Esophagus squamous epithelium (tissue), 4 donors: Measurements from ENCODE around the gene SEC61A1.

Source experiments
- POLR2A ChIP-seq, 4 donors: fragments of 450-650 bp; IDR thresholded peaks; one replicate each; pipeline ENCODE4 v1.6.1; 2017; ENCODE audit warnings: antibody characterized with exemption in 4 of 4, mild to moderate bottlenecking in 4 of 4, moderate library complexity in 3 of 4
- TF ChIP-seq, protein P1 (sequence below), 6 experiments: fragments of 450-650 bp in 4 of 6; fragments of 200-600 bp in 2 of 6; sonication (generic) in 2 of 6; IDR thresholded peaks; one replicate each; pipeline ENCODE4 v1.5.1; 2016 to 2019; ENCODE audit warnings: antibody characterized with exemption in 6 of 6, mild to moderate bottlenecking in 4 of 6, moderate library complexity in 4 of 6

DNA sequence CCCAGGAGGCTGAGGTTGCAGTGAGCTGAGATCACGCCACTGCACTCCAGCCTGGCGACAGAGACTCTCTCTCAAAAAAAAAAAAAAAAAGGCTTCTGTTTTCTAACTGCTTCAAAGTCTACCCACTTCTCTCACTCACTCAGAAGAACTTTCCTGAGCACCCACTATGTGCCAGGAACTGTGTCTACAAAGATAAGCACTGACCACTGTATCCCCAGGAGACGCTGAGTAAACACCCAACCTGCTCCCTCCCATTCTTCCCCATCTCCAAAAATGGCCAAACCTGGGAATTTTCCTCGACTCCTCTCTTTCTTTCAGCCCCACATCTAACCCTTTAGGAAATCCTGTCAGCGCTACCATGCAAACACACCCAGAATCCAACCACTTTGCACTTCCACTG, 58.9 kb downstream of the SEC61A1 start:
- TF ChIP-seq POLR2A (IDR thresholded peaks at IDR 0.05) = no peak
- TF ChIP-seq, protein P1, sequence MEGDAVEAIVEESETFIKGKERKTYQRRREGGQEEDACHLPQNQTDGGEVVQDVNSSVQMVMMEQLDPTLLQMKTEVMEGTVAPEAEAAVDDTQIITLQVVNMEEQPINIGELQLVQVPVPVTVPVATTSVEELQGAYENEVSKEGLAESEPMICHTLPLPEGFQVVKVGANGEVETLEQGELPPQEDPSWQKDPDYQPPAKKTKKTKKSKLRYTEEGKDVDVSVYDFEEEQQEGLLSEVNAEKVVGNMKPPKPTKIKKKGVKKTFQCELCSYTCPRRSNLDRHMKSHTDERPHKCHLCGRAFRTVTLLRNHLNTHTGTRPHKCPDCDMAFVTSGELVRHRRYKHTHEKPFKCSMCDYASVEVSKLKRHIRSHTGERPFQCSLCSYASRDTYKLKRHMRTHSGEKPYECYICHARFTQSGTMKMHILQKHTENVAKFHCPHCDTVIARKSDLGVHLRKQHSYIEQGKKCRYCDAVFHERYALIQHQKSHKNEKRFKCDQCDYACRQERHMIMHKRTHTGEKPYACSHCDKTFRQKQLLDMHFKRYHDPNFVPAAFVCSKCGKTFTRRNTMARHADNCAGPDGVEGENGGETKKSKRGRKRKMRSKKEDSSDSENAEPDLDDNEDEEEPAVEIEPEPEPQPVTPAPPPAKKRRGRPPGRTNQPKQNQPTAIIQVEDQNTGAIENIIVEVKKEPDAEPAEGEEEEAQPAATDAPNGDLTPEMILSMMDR (IDR thresholded peaks at IDR 0.05) = no peak
